A673 (cell line): ENCODE results near the gene TMEM44.

Source experiments
- EZH2 ChIP-seq: fragments of 200-600 bp; sonication (generic); IDR thresholded peaks from 2 replicates; pipeline ENCODE4 v1.6.1; 2017; ENCODE audit warnings: borderline replicate concordance, low read depth, mild to moderate bottlenecking, mixed read lengths, antibody characterized with exemption, low read length; ENCODE audit not compliant: poor library complexity, severe bottlenecking
- TF ChIP-seq, protein P1 (sequence below): fragments of 300-800, 200-600 bp; sonication (generic); conservative IDR thresholded peaks from 2 replicates; pipeline ENCODE4 v1.5.1; 2017; ENCODE audit warnings: low read depth, mild to moderate bottlenecking, antibody characterized with exemption, low read length, moderate library complexity, mixed read lengths

DNA sequence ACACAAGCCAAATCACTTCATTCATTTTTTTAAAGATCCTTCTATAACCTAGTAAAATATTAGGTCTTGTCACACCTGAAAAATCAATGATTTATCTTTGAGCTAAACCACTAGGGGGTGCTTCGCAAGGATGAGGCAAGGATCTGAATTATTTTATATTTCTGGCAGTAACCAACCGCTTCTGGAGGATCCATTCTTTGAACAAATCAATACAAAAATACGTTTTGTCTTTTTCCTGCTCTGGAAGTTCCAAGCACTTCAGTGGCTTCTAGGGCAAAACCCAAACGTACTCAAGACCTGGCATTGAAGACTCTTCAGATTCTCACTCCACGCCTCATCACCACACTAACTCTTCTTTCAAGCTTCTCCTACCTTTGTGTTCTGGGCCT, 38.3 kb upstream of the TMEM44 start:
- TF ChIP-seq EZH2: no peak
- TF ChIP-seq, protein P1, sequence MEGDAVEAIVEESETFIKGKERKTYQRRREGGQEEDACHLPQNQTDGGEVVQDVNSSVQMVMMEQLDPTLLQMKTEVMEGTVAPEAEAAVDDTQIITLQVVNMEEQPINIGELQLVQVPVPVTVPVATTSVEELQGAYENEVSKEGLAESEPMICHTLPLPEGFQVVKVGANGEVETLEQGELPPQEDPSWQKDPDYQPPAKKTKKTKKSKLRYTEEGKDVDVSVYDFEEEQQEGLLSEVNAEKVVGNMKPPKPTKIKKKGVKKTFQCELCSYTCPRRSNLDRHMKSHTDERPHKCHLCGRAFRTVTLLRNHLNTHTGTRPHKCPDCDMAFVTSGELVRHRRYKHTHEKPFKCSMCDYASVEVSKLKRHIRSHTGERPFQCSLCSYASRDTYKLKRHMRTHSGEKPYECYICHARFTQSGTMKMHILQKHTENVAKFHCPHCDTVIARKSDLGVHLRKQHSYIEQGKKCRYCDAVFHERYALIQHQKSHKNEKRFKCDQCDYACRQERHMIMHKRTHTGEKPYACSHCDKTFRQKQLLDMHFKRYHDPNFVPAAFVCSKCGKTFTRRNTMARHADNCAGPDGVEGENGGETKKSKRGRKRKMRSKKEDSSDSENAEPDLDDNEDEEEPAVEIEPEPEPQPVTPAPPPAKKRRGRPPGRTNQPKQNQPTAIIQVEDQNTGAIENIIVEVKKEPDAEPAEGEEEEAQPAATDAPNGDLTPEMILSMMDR: peak; percentile 73
